Osteoblast (primary cell): ENCODE measurements around the gene SH3RF3. TPM values are rescaled to one million over a fixed set of nuclear protein-coding genes. Genes with fewer than 3 reads are reported as not detected.
A peak's percentile ranks its signal among the peaks of the same experiment; 100 is the strongest.

Experiments used
- DNase-seq: peaks from one replicate; pipeline ENCODE4 v3.0.0; 2011; ENCODE audit warnings: low spot score, mixed read lengths; ENCODE audit not compliant: insufficient read length; ENCODE audit errors: missing footprints
- H2AFZ ChIP-seq: 2 replicates; pipeline ENCODE4 v1.6.0; 2011; ENCODE audit warnings: mild to moderate bottlenecking, low read length
- H3K27ac ChIP-seq: 2 replicates; pipeline ENCODE4 v1.5.1; 2011; ENCODE audit warnings: mild to moderate bottlenecking, low read depth, low read length, moderate library complexity
- H3K27me3 ChIP-seq: 2 replicates; pipeline ENCODE4 v1.6.0; 2012; ENCODE audit warnings: mild to moderate bottlenecking, control low read depth, inconsistent platforms, low read length, moderate library complexity; ENCODE audit not compliant: insufficient read depth
- H3K36me3 ChIP-seq: 2 replicates; pipeline ENCODE4 v1.5.1; 2011; ENCODE audit warnings: mild to moderate bottlenecking, low read length, control low read depth, moderate library complexity; ENCODE audit not compliant: insufficient read depth
- H3K4me1 ChIP-seq: 2 replicates; pipeline ENCODE4 v1.5.1; 2011; ENCODE audit warnings: mild to moderate bottlenecking, low read length, control low read depth, moderate library complexity; ENCODE audit not compliant: insufficient read depth
- H3K4me2 ChIP-seq: 2 replicates; pipeline ENCODE4 v1.6.0; 2011; ENCODE audit warnings: mild to moderate bottlenecking, low read length; ENCODE audit not compliant: insufficient read depth
- H3K4me3 ChIP-seq: fragments of 200-600 bp; sonication (generic); 3 replicates; pipeline ENCODE4 v1.5.1; 2012; ENCODE audit warnings: mild to moderate bottlenecking, low read length, inconsistent platforms; ENCODE audit not compliant: insufficient read depth
- H3K79me2 ChIP-seq: 2 replicates; pipeline ENCODE4 v1.6.0; 2012; ENCODE audit warnings: mild to moderate bottlenecking, low read length, control low read depth, inconsistent platforms; ENCODE audit not compliant: insufficient read depth
- H3K9me3 ChIP-seq: 2 replicates; pipeline ENCODE4 v1.5.1; 2011; ENCODE audit warnings: low read depth, low read length, control low read depth
- H4K20me1 ChIP-seq: 2 replicates; pipeline ENCODE4 v1.6.0; 2012; ENCODE audit warnings: mild to moderate bottlenecking, low read length, control low read depth; ENCODE audit not compliant: insufficient read depth
- total RNA-seq: library from RNA; depleted of rRNA; stranded (reverse); fragments of >200 nt; gene quantifications from 2 replicates; pipeline ENCODE4 v1.2.3, GENCODE V29; 2012
- TF ChIP-seq, protein P1 (sequence below): IDR thresholded peaks from 2 replicates; pipeline ENCODE4 v1.5.1; 2011; ENCODE audit warnings: mild to moderate bottlenecking, low read depth, low read length, moderate library complexity; ENCODE audit errors: extremely low read depth

The SH3RF3 gene
- total RNA-seq, 1 donor, result 14.8 TPM

DNA sequence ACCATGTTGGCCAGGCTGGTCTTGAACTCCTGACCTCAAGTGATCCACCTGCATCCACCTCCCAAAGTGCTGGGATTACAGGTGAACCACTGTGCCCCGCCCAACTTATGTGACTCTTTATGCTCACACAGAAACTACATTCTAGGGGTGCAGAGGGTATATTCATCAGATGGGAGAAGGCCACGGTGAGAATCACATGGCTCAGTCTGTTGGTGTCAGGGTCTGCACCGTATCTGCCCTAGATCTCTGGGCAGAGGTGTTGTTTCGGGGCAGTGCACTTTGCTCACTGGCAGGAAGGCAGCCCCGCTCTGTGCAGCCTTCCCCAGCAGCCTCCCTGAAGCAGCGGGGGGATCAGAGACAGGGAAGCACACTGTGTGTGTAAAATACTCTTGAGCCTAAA lies 76.4 kb downstream of the SH3RF3 start:
- Histone ChIP-seq H3K27ac (no peak overlapping the region), H3K36me3 (no peaks in the 10 kb centered on the region), H4K20me1 (peaks cover 47% of the 10 kb centered on the region), H3K4me1 (peaks cover 19% of the 10 kb centered on the region), H3K27me3 (no peaks in the 10 kb centered on the region), H2AFZ (no peak overlapping the region), H3K79me2 (peaks cover 75% of the 10 kb centered on the region), H3K4me2 (no peak overlapping the region), H3K4me3 (no peak overlapping the region), H3K9me3 (no peaks in the 10 kb centered on the region)
- DNase-seq, result no peak
- TF ChIP-seq, protein P1, sequence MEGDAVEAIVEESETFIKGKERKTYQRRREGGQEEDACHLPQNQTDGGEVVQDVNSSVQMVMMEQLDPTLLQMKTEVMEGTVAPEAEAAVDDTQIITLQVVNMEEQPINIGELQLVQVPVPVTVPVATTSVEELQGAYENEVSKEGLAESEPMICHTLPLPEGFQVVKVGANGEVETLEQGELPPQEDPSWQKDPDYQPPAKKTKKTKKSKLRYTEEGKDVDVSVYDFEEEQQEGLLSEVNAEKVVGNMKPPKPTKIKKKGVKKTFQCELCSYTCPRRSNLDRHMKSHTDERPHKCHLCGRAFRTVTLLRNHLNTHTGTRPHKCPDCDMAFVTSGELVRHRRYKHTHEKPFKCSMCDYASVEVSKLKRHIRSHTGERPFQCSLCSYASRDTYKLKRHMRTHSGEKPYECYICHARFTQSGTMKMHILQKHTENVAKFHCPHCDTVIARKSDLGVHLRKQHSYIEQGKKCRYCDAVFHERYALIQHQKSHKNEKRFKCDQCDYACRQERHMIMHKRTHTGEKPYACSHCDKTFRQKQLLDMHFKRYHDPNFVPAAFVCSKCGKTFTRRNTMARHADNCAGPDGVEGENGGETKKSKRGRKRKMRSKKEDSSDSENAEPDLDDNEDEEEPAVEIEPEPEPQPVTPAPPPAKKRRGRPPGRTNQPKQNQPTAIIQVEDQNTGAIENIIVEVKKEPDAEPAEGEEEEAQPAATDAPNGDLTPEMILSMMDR, result no peak

DNA sequence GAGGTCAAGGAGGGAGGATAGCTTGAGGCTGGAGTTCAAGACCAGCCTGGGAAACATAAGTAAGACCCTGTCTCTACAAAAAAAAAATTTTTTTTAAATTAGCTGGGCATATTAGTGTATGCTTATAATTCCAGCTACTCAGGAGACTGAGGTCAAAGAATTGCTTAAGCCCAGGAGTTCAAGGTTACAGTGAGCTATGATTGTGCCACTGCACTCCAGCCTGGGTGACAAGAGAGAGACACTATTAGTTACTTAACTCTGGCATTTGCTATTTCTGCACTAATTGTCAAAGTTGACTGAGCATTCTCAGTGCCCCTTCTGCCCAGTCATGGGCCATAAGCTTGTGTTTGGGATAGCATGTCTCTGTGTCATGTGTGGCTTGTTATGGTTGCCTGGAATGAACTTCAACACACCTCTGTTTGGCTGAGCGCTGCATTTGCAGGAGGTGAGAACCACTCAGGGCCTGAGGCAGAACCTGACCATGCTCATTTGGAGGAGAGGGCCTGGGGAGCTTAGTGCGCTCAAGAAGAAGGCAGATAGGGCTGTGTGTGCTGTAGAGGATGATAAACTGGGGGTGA lies 77.7 kb downstream of the SH3RF3 start:
- no peak overlapping the region for H3K4me3 ChIP-seq
- H3K27me3 ChIP-seq, result no peaks in the 10 kb centered on the region
- H3K79me2 ChIP-seq, result peaks cover 72% of the 10 kb centered on the region
- H3K36me3 ChIP-seq, result no peaks in the 10 kb centered on the region
- no peak overlapping the region for H2AFZ ChIP-seq
- no peak overlapping the region for H3K4me2 ChIP-seq
- H3K4me1 ChIP-seq, result peaks cover 25% of the 10 kb centered on the region
- peaks cover 51% of the 10 kb centered on the region for H4K20me1 ChIP-seq
- TF ChIP-seq, protein P1, result no peak
- H3K27ac ChIP-seq, result no peak overlapping the region
- no peaks in the 10 kb centered on the region for H3K9me3 ChIP-seq
- no peak for DNase-seq

DNA sequence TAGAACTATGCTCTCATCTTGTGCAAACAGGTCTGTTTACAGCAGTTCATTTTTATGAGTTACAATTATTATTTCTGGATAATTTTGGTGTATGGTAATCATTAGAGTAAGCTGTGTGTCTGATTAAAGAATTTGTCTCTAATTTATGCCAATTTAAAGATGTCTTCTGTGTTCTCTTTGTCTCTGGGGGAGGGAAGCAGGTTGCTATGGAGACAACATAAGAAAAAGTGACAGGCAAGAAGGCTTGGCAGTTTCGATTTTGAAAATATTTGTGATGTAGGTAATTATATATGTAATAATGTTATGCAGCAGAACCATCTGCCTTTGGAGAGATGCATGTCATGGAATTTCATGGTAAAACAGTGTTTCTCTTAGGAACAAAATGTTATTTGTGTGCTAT lies 78.2 kb downstream of the SH3RF3 start:
- Histone ChIP-seq H3K79me2 (peaks cover 67% of the 10 kb centered on the region), H3K4me1 (peaks cover 25% of the 10 kb centered on the region), H4K20me1 (peaks cover 50% of the 10 kb centered on the region), H3K36me3 (no peaks in the 10 kb centered on the region), H3K27me3 (no peaks in the 10 kb centered on the region), H2AFZ (no peak overlapping the region), H3K4me2 (no peak overlapping the region), H3K9me3 (no peaks in the 10 kb centered on the region), H3K27ac (no peak overlapping the region), H3K4me3 (no peak overlapping the region)
- no peak for DNase-seq
- TF ChIP-seq, protein P1, result no peak

DNA sequence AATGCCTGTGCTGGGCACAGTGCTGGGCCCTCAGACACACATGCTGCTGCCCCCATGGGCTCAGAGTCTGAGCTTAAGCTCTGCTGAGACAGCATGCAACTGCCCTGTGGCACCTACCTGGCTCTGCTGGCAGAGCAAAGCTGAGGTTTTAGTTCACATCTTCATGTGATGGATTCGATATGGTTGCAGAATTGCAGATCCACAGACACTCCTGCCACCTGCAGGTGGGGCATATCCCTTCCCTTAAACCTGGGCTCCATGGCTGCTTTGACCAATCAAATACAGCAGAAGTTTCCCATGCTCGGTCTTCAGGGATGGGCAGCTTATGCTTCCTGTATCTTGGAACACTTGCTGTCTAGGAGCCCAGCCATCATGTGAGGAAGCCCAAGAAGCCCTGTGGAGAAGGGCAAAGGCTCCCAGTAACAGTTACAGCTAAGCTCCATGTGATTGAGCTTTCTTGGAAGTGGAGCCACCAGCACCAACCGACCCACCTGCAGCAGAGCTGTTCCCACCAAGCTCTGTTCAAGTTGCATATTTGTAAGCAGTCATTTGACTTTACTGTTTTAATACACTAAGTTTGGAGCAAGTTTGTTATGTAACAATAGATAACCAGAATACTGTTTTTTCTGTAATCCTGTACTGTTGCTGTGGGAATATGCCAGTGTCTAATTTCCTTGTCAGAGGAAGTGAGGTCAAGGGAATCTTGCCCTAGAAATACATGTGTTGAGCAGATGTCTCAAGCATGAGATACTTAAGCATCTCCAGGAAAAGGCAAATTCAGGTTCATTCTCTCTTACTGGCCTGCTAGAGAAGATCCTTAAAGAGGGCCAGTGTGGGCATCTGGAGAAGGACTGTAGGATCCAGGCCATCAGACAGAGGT lies 79.3 kb downstream of the SH3RF3 start:
- H3K9me3 ChIP-seq, result no peaks in the 10 kb centered on the region
- H3K4me2 ChIP-seq, result no peak overlapping the region
- H2AFZ ChIP-seq, result no peak overlapping the region
- peaks cover 28% of the 10 kb centered on the region for H3K4me1 ChIP-seq
- no peak for DNase-seq
- no peak overlapping the region for H3K4me3 ChIP-seq
- H3K27me3 ChIP-seq, result no peaks in the 10 kb centered on the region
- H3K27ac ChIP-seq, result peak overlapping the region; percentile 14
- TF ChIP-seq, protein P1, result no peak
- H3K79me2 ChIP-seq, result peaks cover 62% of the 10 kb centered on the region
- no peaks in the 10 kb centered on the region for H3K36me3 ChIP-seq
- peaks cover 52% of the 10 kb centered on the region for H4K20me1 ChIP-seq
